Activated naive CD4-positive, alpha-beta T cell treated with anti-CD3 and anti-CD28 coated beads, Interleukin-2, amount 50 U/mL, for 16 hours (primary cell): ENCODE results near the gene LRRC55.

ENCODE experiments used
- DNase-seq: peaks from one replicate; pipeline ENCODE4 v3.0.0-alpha.2; 2020

The LRRC55 gene

GRCh38 chr11:57203882-57204480 lies 22.2 kb downstream of the LRRC55 start:
- no peak for DNase-seq

- DNase-seq: no peak
Observed at GRCh38 chr11:57205041-57205641, 23.4 kb downstream of the LRRC55 start.

- no peak for DNase-seq
Observed at GRCh38 chr11:57207168-57207567, 25.4 kb downstream of the LRRC55 start.

GRCh38 chr11:57210781-57211180 lies 29.0 kb downstream of the LRRC55 start:
- DNase-seq: no peak

- DNase-seq: no peak
Observed at GRCh38 chr11:57213342-57214097, 31.8 kb downstream of the LRRC55 start.

- no peak for DNase-seq
Observed at GRCh38 chr11:57214098-57214417, 32.3 kb downstream of the LRRC55 start.

- DNase-seq: no peak
Observed at GRCh38 chr11:57214494-57214893, 32.7 kb downstream of the LRRC55 start.

GRCh38 chr11:57216463-57216862 lies 34.7 kb downstream of the LRRC55 start:
- no peak for DNase-seq

- no peak for DNase-seq
Observed at GRCh38 chr11:57217053-57217452, 35.3 kb downstream of the LRRC55 start.

- no peak for DNase-seq
Observed at GRCh38 chr11:57219021-57219627, 37.4 kb downstream of the LRRC55 start.

- no peak for DNase-seq
Observed at GRCh38 chr11:57222239-57222638, 40.5 kb downstream of the LRRC55 start.

GRCh38 chr11:57223601-57224000 lies 41.8 kb downstream of the LRRC55 start:
- DNase-seq: no peak

GRCh38 chr11:57224128-57224527 lies 42.4 kb downstream of the LRRC55 start:
- DNase-seq: no peak

GRCh38 chr11:57224537-57224936 lies 42.8 kb downstream of the LRRC55 start:
- no peak for DNase-seq

GRCh38 chr11:57228600-57228999 lies 46.8 kb downstream of the LRRC55 start:
- DNase-seq: no peak

GRCh38 chr11:57230316-57230715 lies 48.6 kb downstream of the LRRC55 start:
- DNase-seq: no peak

- no peak for DNase-seq
Observed at GRCh38 chr11:57230791-57231538, 49.2 kb downstream of the LRRC55 start.

GRCh38 chr11:57231539-57232253 lies 49.9 kb downstream of the LRRC55 start:
- no peak for DNase-seq

GRCh38 chr11:57233702-57234101 lies 51.9 kb downstream of the LRRC55 start:
- DNase-seq: no peak

- no peak for DNase-seq
Observed at GRCh38 chr11:57235761-57236703, 54.3 kb downstream of the LRRC55 start.

GRCh38 chr11:57237204-57237681 lies 55.5 kb downstream of the LRRC55 start, which contains the start of gene APLNR:
APLNR (minus strand) TSS chr11:57237250; CDS start chr11:57237004, 246 bp downstream.
- DNase-seq: no peak
